ENCODE measurements around the gene DLG5. TPM values are rescaled to one million over a fixed set of nuclear protein-coding genes. Genes with fewer than 3 reads are reported as not detected.

The DLG5 gene
- polyA plus RNA-seq, 2 of the 4 experiments (the other 2 are of a cell fraction) = 17.0 to 30.9 TPM

- TF ChIP-seq MAX (IDR thresholded peaks at IDR 0.05) = no peak
- no peak for TF ChIP-seq NR3C1 (IDR thresholded peaks at IDR 0.05)
- TF ChIP-seq FOSL2 (IDR thresholded peaks at IDR 0.05) = no peak
- no peak for TF ChIP-seq FOSL2 (CRISPR knock-in tag; IDR thresholded peaks at IDR 0.05)
- no peak for TF ChIP-seq CTCF (IDR thresholded peaks at IDR 0.05)
- no peak for TF ChIP-seq NPAS2 (CRISPR knock-in tag; IDR thresholded peaks at IDR 0.05; ENCODE audit: borderline replicate concordance)
These were observed 32.8 kb upstream of the DLG5 start (continued) for GRCh38 chr10:77959384-77959783.

- TF ChIP-seq MAZ (IDR thresholded peaks at IDR 0.05; ENCODE audit: borderline replicate concordance, low read depth, low read length) (no peak), POLR2A (IDR thresholded peaks at IDR 0.05; ENCODE audit: low read length) (no peak), HDAC2 (IDR thresholded peaks at IDR 0.05) (no peak), ESRRA (IDR thresholded peaks at IDR 0.05; ENCODE audit: borderline replicate concordance, low read length) (no peak), MAFK (IDR thresholded peaks at IDR 0.05; ENCODE audit: partially characterized antibody) (no peak), TP53 (CRISPR knock-in tag; IDR thresholded peaks at IDR 0.05) (no peak), MAX (IDR thresholded peaks at IDR 0.05) (no peak)
- ATAC-seq (no peak), DNase-seq (ENCODE audit: low read depth in 1 of 2, low spot score in 1 of 2) (no peak), FAIRE-seq (no peak)
- Histone ChIP-seq H3K27ac (no peak overlapping the region), H3K4me1 (no peaks in the 10 kb centered on the region), H3K9me3 (peaks cover 30% of the 10 kb centered on the region), H3K4me2 (no peak overlapping the region), H3K4me3 (no peak overlapping the region)
- CTCF ChIA-PET = interaction anchor here (0.9 to 1.7 kb wide), 5 partner anchors 9 to 108 kb away, joined by 3 to 4 read pairs (median 3); no protein-coding TSS in a partner anchor
- WGBS (ENCODE audit: missing lambda C conversion rate) = 63% methylated on average over 1 of the region's 1 CpG
- POLR2A ChIA-PET = no interaction called here
These were observed 28.6 kb upstream of the DLG5 start for GRCh38 chr10:77955136-77955535.

- peaks cover 30% of the 10 kb centered on the region for H3K9me3 ChIP-seq
- TF ChIP-seq NR3C1 (IDR thresholded peaks at IDR 0.05) (no peak), CEBPB (IDR thresholded peaks at IDR 0.05) (no peak), SMC3 (IDR thresholded peaks at IDR 0.05) (no peak), RNF2 (IDR thresholded peaks at IDR 0.05; ENCODE audit: borderline replicate concordance, low read depth) (no peak), FOSL2 (IDR thresholded peaks at IDR 0.05) (no peak), FOSL2 (CRISPR knock-in tag; IDR thresholded peaks at IDR 0.05) (peak; percentile 49; the same call in 1 of the 2 replicates), TP53 (CRISPR knock-in tag; IDR thresholded peaks at IDR 0.05) (no peak), RAD21 (conservative IDR thresholded peaks at IDR 0.05 in 1 of 2, IDR thresholded peaks at IDR 0.05 in 1 of 2) (0 out of 5 replicates have a peak, but pooled peaks of 1 of the 2 experiments have one; percentile 15), JUN (IDR thresholded peaks at IDR 0.05) (0 out of 5 replicates have a peak, but pooled peaks of 1 of the 2 experiments have one; percentile 26), MAX (IDR thresholded peaks at IDR 0.05) (0 out of 2 replicates have a peak, but pooled peaks have one; percentile 13), JUNB (IDR thresholded peaks at IDR 0.05) (peak; percentile 29), RARB (CRISPR knock-in tag; IDR thresholded peaks at IDR 0.05) (0 out of 2 replicates have a peak, but pooled peaks have one; percentile 31), GATA3 (IDR thresholded peaks at IDR 0.05; ENCODE audit: borderline replicate concordance) (no peak)
- 24% methylated on average over 7 of the region's 7 CpGs for WGBS (ENCODE audit: missing lambda C conversion rate)
- CTCF ChIA-PET = interaction anchor here (1.0 to 1.1 kb wide), 2 partner anchors 21 to 51 kb away, joined by 3 to 4 read pairs; no protein-coding TSS in a partner anchor
- H3K4me3 ChIP-seq = no peak overlapping the region
- peak overlapping the region; percentile 57 for H3K4me2 ChIP-seq
- FAIRE-seq = no peak
- H3K27ac ChIP-seq = peak overlapping the region; percentile 60 to 80
- H3K4me1 ChIP-seq = peaks cover 21% of the 10 kb centered on the region
- peak; percentile 47 to 52 for DNase-seq (ENCODE audit: low read depth in 1 of 2, low spot score in 1 of 2)
- peak; percentile 85 to 89 for ATAC-seq
- POLR2A ChIA-PET = interaction anchor here (0.6 kb wide), 1 partner anchor 23 kb away, joined by 3 read pairs; the partner anchor contains the start of gene DLG5
These were observed 22.6 kb upstream of the DLG5 start for GRCh38 chr10:77949167-77949566.

Measured in A549 (cell line).